Loucy (cell line): ENCODE results near the gene ABHD10.

Source experiments
- H2AFZ ChIP-seq: fragments of 200-600 bp; sonication (generic); 2 replicates; pipeline ENCODE4 v1.6.0; 2016; ENCODE audit warnings: antibody characterized with exemption, mild to moderate bottlenecking, low read length, moderate library complexity
- H3F3A ChIP-seq: fragments of 200-600 bp; 2 replicates; pipeline ENCODE4 v1.6.0; 2016; ENCODE audit warnings: antibody characterized with exemption, low read depth, mild to moderate bottlenecking
- H3K27me3 ChIP-seq: fragments of 200-600 bp; sonication (generic); 2 replicates; pipeline ENCODE4 v1.6.1; 2014; ENCODE audit warnings: low read length, mild to moderate bottlenecking; ENCODE audit not compliant: insufficient read depth, poor library complexity, severe bottlenecking
- H3K36me3 ChIP-seq: fragments of 200-600 bp; sonication (generic); 2 replicates; pipeline ENCODE4 v1.6.1; 2016; ENCODE audit warnings: low read length; ENCODE audit not compliant: insufficient read depth
- H3K4me1 ChIP-seq: fragments of 200-600 bp; sonication (generic); 2 replicates; pipeline ENCODE4 v1.5.1; 2014; ENCODE audit warnings: low read length, mild to moderate bottlenecking; ENCODE audit not compliant: insufficient read depth, poor library complexity, severe bottlenecking
- H3K4me2 ChIP-seq: fragments of 200-600 bp; sonication (generic); 2 replicates; pipeline ENCODE4 v1.6.0; 2014; ENCODE audit warnings: antibody characterized with exemption, low read length, low read depth, mild to moderate bottlenecking; ENCODE audit not compliant: poor library complexity, severe bottlenecking
- H3K4me3 ChIP-seq: fragments of 200-600 bp; sonication (generic); 2 replicates; pipeline ENCODE4 v1.5.1; 2014; ENCODE audit warnings: low read length, mild to moderate bottlenecking, mixed read lengths; ENCODE audit not compliant: poor library complexity, severe bottlenecking
- H3K79me2 ChIP-seq: fragments of 200-600 bp; sonication (generic); 2 replicates; pipeline ENCODE4 v1.6.1; 2014; ENCODE audit warnings: low read length; ENCODE audit not compliant: insufficient read depth
- H3K9ac ChIP-seq: fragments of 200-600 bp; sonication (generic); 2 replicates; pipeline ENCODE4 v1.6.0; 2014; ENCODE audit warnings: mild to moderate bottlenecking, low read depth, low read length, moderate library complexity; ENCODE audit not compliant: poor library complexity, severe bottlenecking
- H3K9me2 ChIP-seq: fragments of 200-600 bp; sonication (generic); replicated peaks from 2 replicates; pipeline ENCODE4 v1.6.1; 2016; ENCODE audit warnings: low read depth, low read length, mixed read lengths
- H3K9me3 ChIP-seq: fragments of 200-600 bp; sonication (generic); 2 replicates; pipeline ENCODE4 v1.6.1; 2014; ENCODE audit warnings: mild to moderate bottlenecking, antibody characterized with exemption, low read length, low read depth; ENCODE audit not compliant: insufficient read depth
- H4K20me1 ChIP-seq: fragments of 200-600 bp; sonication (generic); 2 replicates; pipeline ENCODE4 v1.6.0; 2014; ENCODE audit warnings: antibody characterized with exemption, low read length, mild to moderate bottlenecking; ENCODE audit not compliant: insufficient read depth, poor library complexity, severe bottlenecking
- EZH2phosphoT487 ChIP-seq: fragments of 200-600 bp; IDR thresholded peaks from 2 replicates; pipeline ENCODE4 v1.6.1; 2018; ENCODE audit warnings: antibody characterized with exemption, mild to moderate bottlenecking, moderate library complexity, borderline replicate concordance
- TF ChIP-seq, protein P1 (sequence below): fragments of 200-600 bp; sonication (generic); conservative IDR thresholded peaks from 2 replicates; pipeline ENCODE4 v1.5.1; 2014; ENCODE audit warnings: mild to moderate bottlenecking, antibody characterized with exemption, low read length

ABHD10 gene

DNA sequence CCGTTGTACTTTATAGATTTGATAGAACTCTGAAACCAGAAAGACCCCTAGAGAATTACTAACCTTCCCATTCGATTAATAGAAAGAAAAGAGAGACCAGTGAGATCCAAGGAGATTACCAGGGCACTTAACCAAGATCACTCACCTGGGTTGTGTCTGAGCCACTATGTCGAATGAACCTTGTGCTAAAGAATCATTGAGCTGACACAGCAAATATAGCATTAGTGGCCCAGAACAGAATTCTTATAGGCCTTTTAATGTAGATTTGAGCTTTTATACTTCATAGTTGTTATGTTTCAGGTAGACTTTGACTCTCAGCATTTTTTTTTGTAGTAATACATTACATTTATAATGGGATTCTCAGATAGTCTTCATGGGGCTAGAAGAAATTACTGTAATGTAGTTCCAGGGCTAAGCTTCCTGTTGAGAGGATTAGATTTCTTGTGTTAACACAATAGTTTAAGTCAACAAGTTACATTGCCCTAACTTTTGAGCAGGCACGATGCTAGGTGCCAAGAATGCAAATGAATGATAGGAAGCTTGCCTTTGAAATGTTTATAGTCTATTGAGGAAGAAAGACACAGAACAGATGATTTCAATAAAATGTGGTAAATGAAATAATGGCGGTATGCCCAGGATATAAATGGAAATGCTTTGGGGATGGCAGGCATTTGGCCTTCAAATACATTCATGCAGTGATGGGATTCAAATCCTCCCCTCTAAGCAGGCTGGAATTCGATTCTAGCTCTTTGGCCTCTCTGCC is 24.4 kb upstream of the ABHD10 start:
- Histone ChIP-seq H2AFZ (no peak overlapping the region), H3K4me3 (no peak overlapping the region), H3K9me2 (no peaks in the 10 kb centered on the region), H3K79me2 (no peaks in the 10 kb centered on the region), H3K27me3 (no peaks in the 10 kb centered on the region), H3K36me3 (no peaks in the 10 kb centered on the region), H3K9me3 (no peaks in the 10 kb centered on the region), H4K20me1 (no peaks in the 10 kb centered on the region), H3K4me1 (peaks cover 6% of the 10 kb centered on the region), H3F3A (no peaks in the 10 kb centered on the region), H3K4me2 (no peak overlapping the region), H3K9ac (no peak overlapping the region)
- TF ChIP-seq, protein P1, sequence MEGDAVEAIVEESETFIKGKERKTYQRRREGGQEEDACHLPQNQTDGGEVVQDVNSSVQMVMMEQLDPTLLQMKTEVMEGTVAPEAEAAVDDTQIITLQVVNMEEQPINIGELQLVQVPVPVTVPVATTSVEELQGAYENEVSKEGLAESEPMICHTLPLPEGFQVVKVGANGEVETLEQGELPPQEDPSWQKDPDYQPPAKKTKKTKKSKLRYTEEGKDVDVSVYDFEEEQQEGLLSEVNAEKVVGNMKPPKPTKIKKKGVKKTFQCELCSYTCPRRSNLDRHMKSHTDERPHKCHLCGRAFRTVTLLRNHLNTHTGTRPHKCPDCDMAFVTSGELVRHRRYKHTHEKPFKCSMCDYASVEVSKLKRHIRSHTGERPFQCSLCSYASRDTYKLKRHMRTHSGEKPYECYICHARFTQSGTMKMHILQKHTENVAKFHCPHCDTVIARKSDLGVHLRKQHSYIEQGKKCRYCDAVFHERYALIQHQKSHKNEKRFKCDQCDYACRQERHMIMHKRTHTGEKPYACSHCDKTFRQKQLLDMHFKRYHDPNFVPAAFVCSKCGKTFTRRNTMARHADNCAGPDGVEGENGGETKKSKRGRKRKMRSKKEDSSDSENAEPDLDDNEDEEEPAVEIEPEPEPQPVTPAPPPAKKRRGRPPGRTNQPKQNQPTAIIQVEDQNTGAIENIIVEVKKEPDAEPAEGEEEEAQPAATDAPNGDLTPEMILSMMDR = no peak

DNA sequence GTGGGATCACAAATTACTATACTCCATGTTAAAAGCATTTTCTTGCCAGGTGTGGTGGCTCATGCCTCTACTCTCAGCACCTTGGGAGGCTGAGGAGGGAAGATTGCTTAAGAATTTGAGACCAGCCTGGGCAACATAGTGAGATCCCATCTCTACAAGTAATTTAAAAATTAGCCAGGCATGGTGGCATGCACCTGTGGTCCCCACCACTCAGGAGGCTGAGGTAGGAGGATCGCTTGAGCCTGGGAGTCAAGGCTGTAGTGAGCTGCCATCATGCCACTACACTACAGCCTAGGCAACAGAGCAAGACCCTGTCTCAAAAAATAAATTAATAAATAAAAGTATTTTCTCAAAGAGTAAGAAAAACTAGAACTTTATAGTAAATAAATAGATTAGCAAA is 22.9 kb upstream of the ABHD10 start:
- H3K79me2 ChIP-seq = no peaks in the 10 kb centered on the region
- no peak for TF ChIP-seq EZH2phosphoT487
- TF ChIP-seq, protein P1 = no peak
- no peaks in the 10 kb centered on the region for H4K20me1 ChIP-seq
- no peak overlapping the region for H2AFZ ChIP-seq
- H3K4me3 ChIP-seq = no peak overlapping the region
- no peak overlapping the region for H3K4me2 ChIP-seq
- H3K27me3 ChIP-seq = no peaks in the 10 kb centered on the region
- no peak overlapping the region for H3K9ac ChIP-seq
- H3K9me2 ChIP-seq = no peaks in the 10 kb centered on the region
- peaks cover 6% of the 10 kb centered on the region for H3K4me1 ChIP-seq
- H3F3A ChIP-seq = no peaks in the 10 kb centered on the region
- no peaks in the 10 kb centered on the region for H3K36me3 ChIP-seq
- H3K9me3 ChIP-seq = no peaks in the 10 kb centered on the region

DNA sequence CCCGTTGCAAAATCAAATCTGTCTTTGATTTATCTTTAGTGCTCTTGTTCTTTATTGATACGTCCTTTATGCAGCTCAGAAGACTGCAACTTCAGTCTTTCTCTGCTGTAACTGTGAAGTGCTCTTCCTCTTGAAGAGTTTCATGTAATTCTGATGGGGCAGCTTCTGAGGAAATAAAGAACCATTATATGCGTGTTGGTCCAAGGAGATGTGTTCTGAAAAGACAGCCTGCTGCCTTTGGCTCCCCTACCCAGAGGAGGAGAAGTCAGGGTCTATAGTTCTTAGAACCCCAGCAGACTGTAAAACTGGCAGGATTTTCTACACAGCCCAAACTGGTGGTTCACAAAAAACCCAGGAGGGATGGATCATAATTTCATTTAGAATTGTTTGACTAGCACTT is 22.4 kb upstream of the ABHD10 start:
- Histone ChIP-seq H3K27me3 (no peaks in the 10 kb centered on the region), H3K9me2 (no peaks in the 10 kb centered on the region), H3K9me3 (no peaks in the 10 kb centered on the region), H3K4me3 (no peak overlapping the region), H3F3A (no peaks in the 10 kb centered on the region), H4K20me1 (no peaks in the 10 kb centered on the region), H2AFZ (no peak overlapping the region), H3K9ac (no peak overlapping the region), H3K36me3 (no peaks in the 10 kb centered on the region), H3K79me2 (no peaks in the 10 kb centered on the region), H3K4me2 (no peak overlapping the region), H3K4me1 (peaks cover 6% of the 10 kb centered on the region)
- no peak for TF ChIP-seq EZH2phosphoT487
- TF ChIP-seq, protein P1 = no peak
